Prostate gland (tissue), 2 donors: ENCODE results near the gene POLD1.

Source experiments
- POLR2A ChIP-seq: fragments of 450-650 bp; IDR thresholded peaks from one replicate; pipeline ENCODE4 v1.6.1; 2016; ENCODE audit warnings: antibody characterized with exemption, mild to moderate bottlenecking
- POLR2AphosphoS5 ChIP-seq: sonication (generic); formaldehyde crosslinking; IDR thresholded peaks from one replicate; pipeline ENCODE4 v1.6.1; 2017; ENCODE audit warnings: antibody characterized with exemption
- TF ChIP-seq, protein P1 (sequence below), 4 experiments: fragments of 200-600 bp in 2 of 4; fragments of 450-650 bp in 2 of 4; sonication (generic) in 2 of 4; IDR thresholded peaks; 1 replicate in 3 of 4; 2 replicates in 1 of 4; pipeline ENCODE4 v1.5.1; 2016 to 2019; ENCODE audit warnings: antibody characterized with exemption in 4 of 4, mild to moderate bottlenecking in 2 of 4, moderate library complexity in 2 of 4

- no peak for TF ChIP-seq POLR2A
- TF ChIP-seq, protein P1, sequence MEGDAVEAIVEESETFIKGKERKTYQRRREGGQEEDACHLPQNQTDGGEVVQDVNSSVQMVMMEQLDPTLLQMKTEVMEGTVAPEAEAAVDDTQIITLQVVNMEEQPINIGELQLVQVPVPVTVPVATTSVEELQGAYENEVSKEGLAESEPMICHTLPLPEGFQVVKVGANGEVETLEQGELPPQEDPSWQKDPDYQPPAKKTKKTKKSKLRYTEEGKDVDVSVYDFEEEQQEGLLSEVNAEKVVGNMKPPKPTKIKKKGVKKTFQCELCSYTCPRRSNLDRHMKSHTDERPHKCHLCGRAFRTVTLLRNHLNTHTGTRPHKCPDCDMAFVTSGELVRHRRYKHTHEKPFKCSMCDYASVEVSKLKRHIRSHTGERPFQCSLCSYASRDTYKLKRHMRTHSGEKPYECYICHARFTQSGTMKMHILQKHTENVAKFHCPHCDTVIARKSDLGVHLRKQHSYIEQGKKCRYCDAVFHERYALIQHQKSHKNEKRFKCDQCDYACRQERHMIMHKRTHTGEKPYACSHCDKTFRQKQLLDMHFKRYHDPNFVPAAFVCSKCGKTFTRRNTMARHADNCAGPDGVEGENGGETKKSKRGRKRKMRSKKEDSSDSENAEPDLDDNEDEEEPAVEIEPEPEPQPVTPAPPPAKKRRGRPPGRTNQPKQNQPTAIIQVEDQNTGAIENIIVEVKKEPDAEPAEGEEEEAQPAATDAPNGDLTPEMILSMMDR (IDR thresholded peaks at IDR 0.05) = no peak
- no peak for TF ChIP-seq POLR2AphosphoS5
Observed at GRCh38 chr19:50365434-50366306, 18.5 kb upstream of the POLD1 start, which contains the start of gene NAPSA.
